H9 (cell line): Measurements from ENCODE around the gene MYO18B. TPM values are rescaled to one million over a fixed set of nuclear protein-coding genes. Genes with fewer than 3 reads are reported as not detected.

Experiments
- DNase-seq: peaks from one replicate; pipeline ENCODE4 v3.0.0-alpha.2; 2017
- H2AFZ ChIP-seq: one replicate; pipeline ENCODE4 v1.6.1; 2013; ENCODE audit warnings: mild to moderate bottlenecking, low read length, control low read depth, moderate library complexity
- H2AK5ac ChIP-seq: 2 replicates; pipeline ENCODE4 v1.6.1; 2013; ENCODE audit warnings: low read length, control low read depth, mixed read lengths; ENCODE audit not compliant: insufficient read length
- H2BK120ac ChIP-seq: one replicate; pipeline ENCODE4 v1.6.1; 2013; ENCODE audit warnings: low read depth, mild to moderate bottlenecking, low read length, control low read depth, inconsistent platforms; ENCODE audit not compliant: poor library complexity, severe bottlenecking
- H2BK12ac ChIP-seq: 2 replicates; pipeline ENCODE4 v1.6.1; 2013; ENCODE audit warnings: low read length, control low read depth, mixed read lengths, low read depth; ENCODE audit not compliant: insufficient read length
- H2BK15ac ChIP-seq: 2 replicates; pipeline ENCODE4 v1.6.1; 2013; ENCODE audit warnings: low read depth, low read length, control low read depth
- H2BK20ac ChIP-seq: one replicate; pipeline ENCODE4 v1.6.1; 2013; ENCODE audit warnings: low read depth, mild to moderate bottlenecking, low read length, control low read depth, inconsistent platforms; ENCODE audit not compliant: poor library complexity, severe bottlenecking
- H2BK5ac ChIP-seq: 2 replicates; pipeline ENCODE4 v1.6.1; 2013; ENCODE audit warnings: low read length, control low read depth, mixed read lengths; ENCODE audit not compliant: insufficient read length
- H3K14ac ChIP-seq: 2 replicates; pipeline ENCODE4 v1.6.1; 2013; ENCODE audit warnings: low read length, control low read depth; ENCODE audit not compliant: insufficient read depth
- H3K18ac ChIP-seq: 2 replicates; pipeline ENCODE4 v1.6.1; 2013; ENCODE audit warnings: low read depth, mild to moderate bottlenecking, mixed read lengths, low read length, control low read depth; ENCODE audit not compliant: insufficient read length
- H3K23ac ChIP-seq: 2 replicates; pipeline ENCODE4 v1.6.1; 2013; ENCODE audit warnings: low read length, control low read depth, mixed read lengths, low read depth; ENCODE audit not compliant: insufficient read length
- H3K23me2 ChIP-seq: 2 replicates; pipeline ENCODE4 v1.6.1; 2013; ENCODE audit warnings: low read depth, mild to moderate bottlenecking, mixed read lengths, low read length, control low read depth; ENCODE audit not compliant: insufficient read length, poor library complexity, severe bottlenecking
- H3K27ac ChIP-seq: 2 replicates; pipeline ENCODE4 v1.5.1; 2013; ENCODE audit warnings: low read length, control low read depth, mixed read lengths, low read depth; ENCODE audit not compliant: insufficient read length
- H3K27me3 ChIP-seq: 2 replicates; pipeline ENCODE4 v1.6.1; 2013; ENCODE audit warnings: low read length, control low read depth, inconsistent platforms; ENCODE audit not compliant: insufficient read depth
- H3K4ac ChIP-seq: 2 replicates; pipeline ENCODE4 v1.6.1; 2013; ENCODE audit warnings: low read depth, mild to moderate bottlenecking, control low read depth, inconsistent platforms, low read length, moderate library complexity
- H3K4me1 ChIP-seq: 2 replicates; pipeline ENCODE4 v1.6.1; 2013; ENCODE audit warnings: low read length, control low read depth, inconsistent platforms; ENCODE audit not compliant: insufficient read depth
- H3K4me2 ChIP-seq: 2 replicates; pipeline ENCODE4 v1.6.1; 2013; ENCODE audit warnings: low read length, control low read depth, mixed read lengths; ENCODE audit not compliant: insufficient read length, insufficient read depth
- H3K56ac ChIP-seq: 2 replicates; pipeline ENCODE4 v1.6.1; 2013; ENCODE audit warnings: low read depth, mild to moderate bottlenecking, mixed read lengths, low read length, control low read depth; ENCODE audit not compliant: insufficient read length
- H3K79me1 ChIP-seq: 2 replicates; pipeline ENCODE4 v1.6.1; 2013; ENCODE audit warnings: low read depth, mild to moderate bottlenecking, moderate library complexity, low read length, control low read depth, inconsistent platforms; ENCODE audit not compliant: insufficient read depth, poor library complexity, severe bottlenecking
- H3K79me2 ChIP-seq: 2 replicates; pipeline ENCODE4 v1.6.1; 2013; ENCODE audit warnings: low read length, control low read depth, inconsistent platforms; ENCODE audit not compliant: insufficient read depth
- H3K9ac ChIP-seq: 2 replicates; pipeline ENCODE4 v1.6.1; 2013; ENCODE audit warnings: low read length, control low read depth, mixed read lengths; ENCODE audit not compliant: insufficient read length; ENCODE audit errors: extremely low read depth
- H3K9me3 ChIP-seq: one replicate; pipeline ENCODE4 v1.6.1; 2013; ENCODE audit warnings: low read depth, low read length, inconsistent platforms; ENCODE audit not compliant: control insufficient read depth
- H3T11ph ChIP-seq: one replicate; pipeline ENCODE4 v1.6.1; 2013; ENCODE audit warnings: mild to moderate bottlenecking, low read length, control low read depth, inconsistent platforms
- H4K20me1 ChIP-seq: one replicate; pipeline ENCODE4 v1.6.1; 2013; ENCODE audit not compliant: control insufficient read depth, insufficient read length, insufficient read depth
- H4K5ac ChIP-seq: 2 replicates; pipeline ENCODE4 v1.6.1; 2013; ENCODE audit warnings: low read depth, mild to moderate bottlenecking, mixed read lengths, low read length, control low read depth; ENCODE audit not compliant: insufficient read length
- H4K8ac ChIP-seq: replicated peaks from 2 replicates; pipeline ENCODE4 v1.6.1; 2013; ENCODE audit warnings: low read length, control low read depth, mixed read lengths, low read depth; ENCODE audit not compliant: insufficient read length
- H4K91ac ChIP-seq: 2 replicates; pipeline ENCODE4 v1.6.1; 2013; ENCODE audit warnings: low read depth, mild to moderate bottlenecking, moderate library complexity, mixed read lengths, low read length, control low read depth; ENCODE audit not compliant: insufficient read length
- H3K27ac Mint-ChIP-seq, 3 experiments: 2 replicates in 2 of 3; 3 replicates in 1 of 3; pipeline ENCODE4 v1.8.0; 2020 to 2021; ENCODE audit warnings: mixed read lengths in 3 of 3, mild to moderate bottlenecking in 1 of 3, moderate library complexity in 1 of 3
- H3K27me3 Mint-ChIP-seq: 2 replicates; pipeline ENCODE4 v1.8.0; 2021; ENCODE audit warnings: low read depth, mild to moderate bottlenecking, moderate library complexity, mixed read lengths
- H3K36me3 Mint-ChIP-seq, 3 experiments: 2 replicates in 2 of 3; 3 replicates in 1 of 3; pipeline ENCODE4 v1.8.0; 2020 to 2021; ENCODE audit warnings: low read depth in 3 of 3, mixed read lengths in 3 of 3; ENCODE audit not compliant: insufficient read depth in 1 of 3
- H3K4me1 Mint-ChIP-seq, 2 experiments: 2 replicates each; pipeline ENCODE4 v1.8.0; 2020; ENCODE audit warnings: mixed read lengths in 2 of 2
- H3K4me3 Mint-ChIP-seq, 2 experiments: 2 replicates in 1 of 2; 3 replicates in 1 of 2; pipeline ENCODE4 v1.8.0; 2020 to 2021; ENCODE audit warnings: mild to moderate bottlenecking in 2 of 2, mixed read lengths in 2 of 2, moderate library complexity in 1 of 2
- H3K9me3 Mint-ChIP-seq, 2 experiments: 2 replicates in 1 of 2; 3 replicates in 1 of 2; pipeline ENCODE4 v1.8.0; 2020; ENCODE audit warnings: mild to moderate bottlenecking in 2 of 2, mixed read lengths in 2 of 2, moderate library complexity in 1 of 2
- CTCF ChIP-seq: fragments of 200-600 bp; sonication (generic); conservative IDR thresholded peaks from 3 replicates; pipeline ENCODE4 v1.8.0; 2021; ENCODE audit warnings: antibody characterized with exemption, mild to moderate bottlenecking
- WGBS: extraction: QIAGEN DNeasy Blood & Tissue Kit; methylation state at CpG from one replicate; pipeline ENCODE4 v1.1.7; 2013; ENCODE audit warnings: missing lambda C conversion rate, low lambda C conversion rate, mixed read lengths; ENCODE audit not compliant: insufficient read length; ENCODE audit errors: extremely low coverage; 5-methylcytosine and 5-hydroxymethylcytosine counted together
- total RNA-seq: library from RNA; stranded (reverse); gene quantifications from 2 replicates; pipeline ENCODE4 v1.2.1, GENCODE V29; 2021

Gene MYO18B
- total RNA-seq, 1 experiment from 2014 or later, result 0.46 TPM

DNA sequence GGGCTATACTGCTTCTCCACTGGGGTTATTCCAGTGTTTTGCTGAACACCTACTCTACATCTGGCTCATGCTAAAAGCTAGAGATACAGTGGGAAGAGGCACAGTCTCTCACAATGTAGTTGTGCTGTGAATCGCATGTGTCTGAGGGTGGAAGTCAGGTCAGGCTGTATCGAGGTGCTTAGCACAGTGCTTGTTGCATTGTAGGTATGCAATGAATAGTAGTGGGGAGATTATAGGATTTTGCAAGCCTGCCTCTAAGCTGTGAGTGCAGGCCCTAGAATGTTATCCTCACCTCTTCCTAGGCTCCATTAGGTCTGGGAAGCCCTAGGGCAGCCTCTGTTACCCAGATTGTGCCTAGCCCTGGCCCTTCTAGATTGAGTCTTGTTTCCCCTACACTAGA is 37.4 kb downstream of the MYO18B start:
- H3K27ac Mint-ChIP-seq, result no peak overlapping the region
- no peak overlapping the region for H4K91ac ChIP-seq
- WGBS, result no CpG with 5 or more reads among the region's 2 CpGs

More for the DNA sequence above, 37.4 kb downstream of the MYO18B start:
- no peak overlapping the region for H2BK5ac ChIP-seq
- no peak overlapping the region for H2AFZ ChIP-seq
- no peak for DNase-seq
- no peak overlapping the region for H3K18ac ChIP-seq
- H3K4ac ChIP-seq, result no peak overlapping the region
- H3K9ac ChIP-seq, result no peak overlapping the region
- no peaks in the 10 kb centered on the region for H3K9me3 ChIP-seq
- H3T11ph ChIP-seq, result no peak overlapping the region
- no peaks in the 10 kb centered on the region for H3K27me3 ChIP-seq
- H3K9me3 Mint-ChIP-seq, result no peaks in the 10 kb centered on the region
- H3K14ac ChIP-seq, result no peak overlapping the region
- H3K79me2 ChIP-seq, result no peaks in the 10 kb centered on the region
- H3K27ac ChIP-seq, result no peak overlapping the region
- H3K27me3 Mint-ChIP-seq, result peaks cover 2% of the 10 kb centered on the region; the same call in 1 of the 2 replicates
- no peak overlapping the region for H2BK120ac ChIP-seq
- H3K79me1 ChIP-seq, result no peaks in the 10 kb centered on the region
- no peak overlapping the region for H2BK15ac ChIP-seq
- TF ChIP-seq CTCF, result no peak
- no peak overlapping the region for H3K23ac ChIP-seq
- H3K4me2 ChIP-seq, result no peak overlapping the region
- no peak overlapping the region for H3K4me3 Mint-ChIP-seq
- H3K56ac ChIP-seq, result no peak overlapping the region
- H4K8ac ChIP-seq, result no peak overlapping the region
- H4K20me1 ChIP-seq, result no peaks in the 10 kb centered on the region
- no peaks in the 10 kb centered on the region for H3K23me2 ChIP-seq
- H2BK20ac ChIP-seq, result no peak overlapping the region
- no peak overlapping the region for H2AK5ac ChIP-seq
- no peak overlapping the region for H2BK12ac ChIP-seq
- H3K36me3 Mint-ChIP-seq, result no peaks in the 10 kb centered on the region
- no peaks in the 10 kb centered on the region for H3K4me1 ChIP-seq
- no peak overlapping the region for H4K5ac ChIP-seq
- peaks cover 3 to 5% of the 10 kb centered on the region in 2 experiments; a peak in 3 of 4 replicates for H3K4me1 Mint-ChIP-seq
